Measurements from ENCODE around the gene MRAS.

The MRAS gene

DNA sequence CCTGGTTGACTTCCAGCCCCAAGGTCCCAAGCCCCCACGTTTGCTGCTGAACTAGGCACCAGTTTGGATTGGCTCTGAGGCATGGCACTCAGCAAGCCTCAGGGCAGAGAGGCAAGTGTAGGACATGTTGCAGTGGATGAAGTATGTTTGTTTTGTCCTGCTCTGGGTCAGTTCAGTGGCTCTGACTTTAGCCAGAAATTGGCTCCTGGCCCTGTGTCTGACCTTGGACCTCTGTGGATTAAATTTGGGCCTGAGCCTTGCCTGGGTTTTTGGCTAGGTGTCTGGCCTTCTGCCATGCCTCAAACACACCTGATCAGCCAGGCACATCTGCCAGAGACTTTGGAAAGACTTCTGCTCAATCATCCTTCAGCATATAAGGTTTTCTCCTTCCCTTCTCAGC lies 3.6 kb upstream of the MRAS start:
- no peak for DNase-seq

DNA sequence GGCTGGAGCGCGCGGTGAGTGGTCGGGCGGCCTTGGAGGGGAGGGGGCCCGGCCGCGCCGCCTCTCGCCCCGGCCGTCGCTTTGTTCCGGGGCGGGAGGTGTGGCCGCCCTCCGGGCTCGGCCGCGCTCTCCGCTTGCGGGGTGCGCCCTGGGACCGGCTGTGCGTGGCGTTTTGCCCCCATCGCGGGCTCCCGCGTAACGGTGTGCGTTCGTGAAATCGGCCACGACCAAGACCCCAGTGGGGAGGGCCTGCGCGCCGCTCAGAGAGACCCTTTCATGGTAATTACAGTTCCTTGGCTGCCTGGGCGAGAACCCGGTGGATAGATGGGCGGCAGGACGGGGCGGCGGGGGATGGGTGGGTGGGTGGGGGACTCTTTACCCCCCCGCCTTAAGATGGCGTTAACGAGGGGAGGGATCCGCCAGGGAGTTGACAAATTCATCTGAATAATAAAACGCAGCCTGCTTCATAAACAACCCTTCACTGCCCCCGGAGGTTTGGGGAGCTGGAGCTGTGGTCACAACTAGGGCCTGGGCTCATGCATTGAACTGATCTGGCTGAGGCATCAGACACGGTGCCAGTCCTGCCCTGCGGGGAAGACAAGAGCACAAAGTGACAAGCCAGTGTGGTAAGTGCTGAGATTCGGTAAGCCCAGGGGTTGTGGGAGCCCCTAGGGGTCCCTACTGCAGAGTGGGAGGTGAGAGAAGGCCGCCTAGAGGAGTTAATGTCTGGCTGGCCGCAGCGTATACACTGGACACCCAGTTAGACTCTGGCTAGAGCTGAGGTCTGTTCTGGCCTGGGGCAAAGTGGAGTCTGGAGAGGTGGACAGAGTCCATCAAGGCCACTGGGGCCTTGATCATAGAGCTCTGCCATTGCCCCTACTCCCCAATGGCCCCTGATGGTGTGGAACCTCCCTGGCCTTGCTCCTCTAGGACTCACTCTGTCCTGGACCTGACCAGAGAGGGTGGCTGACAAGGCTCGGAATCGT lies 668 bp downstream of the MRAS start:
- no peak for DNase-seq

GRCh38 chr3:138349926-138350665 lies 1.7 kb downstream of the MRAS start:
- no peak for DNase-seq

DNA sequence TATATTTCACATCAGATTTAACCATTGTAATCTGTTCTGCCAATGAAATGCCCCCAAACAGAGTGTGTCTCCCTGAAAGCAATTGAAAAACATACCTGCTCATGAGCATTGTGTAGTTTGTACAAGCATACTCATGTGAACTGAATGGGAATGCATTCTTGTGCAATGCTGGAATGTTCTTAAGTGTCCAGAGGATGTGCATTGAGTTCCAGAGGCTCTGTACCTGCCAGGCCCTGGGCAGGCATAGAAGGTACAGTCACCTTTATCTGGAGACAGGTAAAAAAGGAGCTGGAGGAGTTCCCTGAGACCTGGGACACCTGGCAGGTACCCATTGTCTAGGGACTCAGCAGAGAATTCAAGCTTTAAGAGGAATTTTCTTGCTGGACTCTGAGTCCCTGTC lies 2.8 kb downstream of the MRAS start:
- no peak for DNase-seq

DNA sequence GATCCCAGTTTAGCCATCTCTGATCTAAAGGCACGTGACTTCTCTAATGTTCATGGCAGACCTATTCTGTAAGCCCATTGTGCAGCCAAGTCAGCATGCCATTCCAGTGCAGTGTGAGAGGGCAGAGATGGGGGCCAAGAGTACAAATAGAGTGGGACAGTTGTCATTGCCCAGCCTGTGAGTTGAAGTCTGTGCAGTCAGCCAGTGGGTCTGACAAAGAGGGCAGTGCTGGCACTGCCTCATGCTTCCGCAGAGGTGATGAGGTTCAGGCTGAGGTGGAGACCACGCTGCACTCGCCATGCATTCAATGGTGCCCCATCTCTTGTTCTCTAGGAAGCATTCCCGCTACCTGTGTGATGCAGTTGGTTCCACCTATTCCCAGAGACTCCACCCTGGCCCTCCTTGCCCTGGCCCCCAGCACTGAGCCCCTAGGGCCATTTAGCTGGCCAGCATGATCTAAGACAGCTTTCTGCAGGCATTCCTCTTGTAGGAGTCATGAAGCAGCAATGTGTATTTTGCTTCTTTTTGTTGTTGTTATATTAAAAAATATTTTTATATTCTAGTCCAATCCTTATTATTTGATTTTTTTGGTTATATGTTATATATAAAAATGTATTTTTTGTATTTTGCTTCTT lies 3.7 kb downstream of the MRAS start:
- DNase-seq: no peak

GRCh38 chr3:138354376-138354775 lies 6.0 kb downstream of the MRAS start:
- DNase-seq: no peak

- DNase-seq: no peak
Observed at GRCh38 chr3:138355071-138355470, 6.7 kb downstream of the MRAS start.

- no peak for DNase-seq
Observed at GRCh38 chr3:138356730-138357405, 8.5 kb downstream of the MRAS start.

DNA sequence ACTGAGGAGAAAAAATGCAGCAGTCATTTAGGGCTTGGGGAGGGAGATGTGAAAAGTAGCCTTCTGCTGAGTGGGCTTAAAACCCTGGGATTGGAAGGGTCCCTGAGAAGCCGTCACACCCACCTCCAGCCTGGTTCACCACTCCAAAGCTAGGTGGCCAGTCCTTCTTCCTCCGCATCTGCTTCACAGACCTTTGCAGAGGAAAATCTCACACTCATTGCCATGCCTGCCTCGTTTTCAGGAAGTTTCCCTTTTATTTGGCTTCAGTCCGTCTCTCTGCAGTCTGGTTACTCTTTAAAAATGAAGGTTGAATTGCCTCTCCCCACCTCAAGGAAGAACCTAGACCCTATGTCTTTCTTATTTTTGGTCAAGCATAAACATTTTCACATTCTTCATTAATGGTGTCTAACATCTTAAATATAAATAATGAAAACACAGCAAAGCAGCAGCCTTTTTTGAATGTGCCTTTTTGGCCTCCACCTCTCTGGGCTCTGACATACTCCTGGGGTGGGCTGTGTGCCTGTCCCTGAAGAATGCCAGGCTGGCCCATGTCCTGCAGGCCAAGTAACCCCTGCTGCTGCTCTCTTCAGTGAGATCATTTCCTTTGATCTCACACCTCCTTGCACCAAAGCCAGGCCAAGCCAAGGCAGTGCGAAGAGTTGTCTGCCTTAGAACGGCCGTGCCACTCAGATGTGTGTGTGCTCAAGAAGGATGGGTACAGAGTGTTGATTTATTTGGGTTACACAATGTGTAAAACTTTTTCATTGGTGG lies 11.0 kb downstream of the MRAS start:
- DNase-seq: no peak

DNA sequence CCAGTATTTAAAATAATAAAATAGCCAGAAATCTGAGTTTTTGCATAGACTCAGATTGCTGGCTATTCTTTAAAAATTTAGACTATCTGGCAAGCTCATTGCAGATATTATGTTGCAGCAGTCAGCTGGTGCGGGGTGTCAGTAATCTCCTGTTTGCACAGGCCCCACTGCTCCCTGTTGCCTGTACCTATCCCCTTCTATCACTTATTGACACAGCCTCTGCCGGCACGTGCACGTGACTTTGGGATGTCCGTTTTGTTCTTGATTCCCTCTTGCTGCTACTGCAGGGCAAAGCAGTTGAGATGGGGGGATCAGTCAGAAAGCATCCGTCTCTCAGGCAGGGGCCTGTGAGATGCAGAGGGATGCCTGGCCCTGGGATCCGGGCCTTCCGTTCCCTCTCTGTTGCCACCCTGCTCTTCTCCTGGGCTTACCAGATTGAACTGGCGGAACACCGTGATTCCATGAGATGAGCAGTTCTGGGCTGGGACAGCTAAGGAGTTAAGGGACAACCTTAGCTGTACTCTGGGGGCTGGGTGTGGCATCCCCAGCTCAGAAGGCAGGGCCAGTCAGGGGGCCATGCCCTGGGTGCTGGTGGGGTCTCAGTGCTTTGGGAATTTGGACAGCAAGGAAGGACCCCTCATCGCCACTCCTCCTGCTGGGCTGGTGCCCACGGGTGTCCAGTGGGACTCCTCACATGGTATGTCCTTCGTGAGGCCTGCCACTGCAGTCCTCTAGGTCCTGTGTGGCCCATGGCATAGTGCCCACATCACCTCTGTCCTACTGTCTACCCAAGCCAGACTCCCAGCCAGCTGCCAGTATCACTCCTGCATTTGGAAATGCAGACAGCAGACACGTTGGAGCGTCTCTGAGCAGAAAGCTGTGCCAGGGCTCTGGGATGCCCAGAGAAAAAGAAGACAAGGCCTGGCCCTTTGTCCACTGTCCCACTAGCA lies 11.8 kb downstream of the MRAS start:
- DNase-seq: no peak

DNA sequence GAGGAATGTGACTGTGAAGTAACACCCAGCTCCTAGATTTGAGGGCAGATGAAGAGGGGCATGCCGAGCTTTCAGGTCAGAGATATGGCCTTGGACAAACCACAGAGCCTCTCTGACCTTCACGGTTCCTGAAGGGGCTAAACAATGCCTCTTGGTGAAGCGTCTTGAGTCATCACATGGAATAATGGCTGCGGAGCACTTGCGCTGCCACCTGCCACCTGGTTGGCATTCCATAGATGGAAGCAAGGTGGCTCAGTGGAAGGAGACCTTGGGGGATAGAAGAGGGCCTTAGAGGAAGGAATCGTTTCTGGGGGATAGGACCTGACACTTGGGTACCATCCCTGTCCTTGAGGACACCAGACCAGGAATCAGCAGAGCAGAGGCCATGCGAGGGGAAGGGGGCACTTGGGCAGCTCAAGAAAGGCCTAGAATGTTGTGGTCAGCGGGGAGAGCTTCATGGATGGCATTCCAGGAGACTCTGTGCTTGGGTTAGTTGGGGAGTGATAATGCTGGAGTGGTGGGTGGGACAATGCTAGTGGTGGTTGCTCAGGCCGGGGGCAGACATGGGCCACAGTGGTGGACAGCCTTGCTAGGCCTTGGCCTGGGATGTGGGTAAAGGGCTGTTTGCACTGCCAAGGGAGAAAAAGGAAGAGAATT lies 12.6 kb downstream of the MRAS start:
- no peak for DNase-seq

DNA sequence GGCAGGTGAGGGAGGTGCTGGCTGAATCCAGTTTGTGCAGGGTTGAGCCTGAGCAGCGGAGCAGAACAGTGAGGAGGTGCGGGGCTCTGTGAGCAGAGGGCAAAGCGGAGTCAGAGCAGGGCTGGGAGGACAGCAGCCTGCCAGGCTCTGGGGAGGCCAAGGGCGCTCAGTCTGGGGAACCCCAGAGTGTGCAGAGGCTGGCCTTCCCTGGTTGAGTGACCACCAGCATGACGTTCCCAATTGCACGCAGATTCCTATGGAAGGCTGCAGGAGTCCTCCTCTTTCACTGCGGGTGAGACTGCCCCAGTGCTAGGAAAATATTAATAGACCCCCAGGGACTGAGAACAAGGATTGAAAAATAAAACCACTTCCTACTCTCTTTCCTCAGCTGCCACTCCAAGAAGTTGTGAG lies 13.2 kb downstream of the MRAS start:
- DNase-seq: no peak

DNA sequence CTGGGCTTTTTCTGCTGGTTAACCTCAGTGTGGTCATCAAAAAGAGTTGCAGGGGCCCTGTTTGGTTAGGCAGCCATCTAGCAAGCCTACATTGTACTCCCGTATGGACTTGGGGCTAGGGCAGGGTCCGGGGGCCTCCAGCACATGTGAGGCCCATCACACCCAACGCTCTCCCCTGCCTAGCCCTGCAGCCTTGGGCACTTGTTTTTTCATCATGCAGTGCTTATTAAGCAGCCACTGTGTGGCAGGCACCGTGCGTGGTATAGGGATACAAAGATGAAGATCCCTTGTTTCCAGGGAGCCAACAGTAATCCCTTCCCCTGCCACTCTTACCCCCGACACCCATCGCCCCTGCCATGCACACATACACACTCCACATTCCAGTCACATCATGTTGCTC lies 14.2 kb downstream of the MRAS start:
- DNase-seq: no peak

DNA sequence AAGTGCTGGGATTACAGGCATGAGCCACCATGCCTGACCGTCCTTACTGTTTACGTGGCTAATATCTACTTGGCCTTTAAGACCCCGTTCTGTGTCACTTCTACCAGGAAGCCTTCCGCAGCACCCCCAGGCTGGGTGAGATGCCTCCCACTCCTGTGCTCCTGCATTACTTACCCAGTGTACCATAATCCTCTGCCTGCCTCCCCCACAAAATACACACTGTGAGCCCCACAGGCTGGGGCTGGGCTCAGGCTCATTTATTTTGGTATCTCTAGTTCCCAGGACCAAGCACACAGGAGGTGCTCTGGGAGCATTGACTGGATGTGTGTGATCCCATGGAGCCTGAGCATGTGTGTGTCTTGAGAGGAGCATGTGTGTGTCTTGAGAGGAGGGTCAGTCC lies 14.9 kb downstream of the MRAS start:
- no peak for DNase-seq

- no peak for DNase-seq
Observed at GRCh38 chr3:138364356-138365252, 16.2 kb downstream of the MRAS start.

- no peak for DNase-seq
Observed at GRCh38 chr3:138365253-138365555, 16.8 kb downstream of the MRAS start.

GRCh38 chr3:138366006-138366759 lies 17.8 kb downstream of the MRAS start:
- DNase-seq: no peak

DNA sequence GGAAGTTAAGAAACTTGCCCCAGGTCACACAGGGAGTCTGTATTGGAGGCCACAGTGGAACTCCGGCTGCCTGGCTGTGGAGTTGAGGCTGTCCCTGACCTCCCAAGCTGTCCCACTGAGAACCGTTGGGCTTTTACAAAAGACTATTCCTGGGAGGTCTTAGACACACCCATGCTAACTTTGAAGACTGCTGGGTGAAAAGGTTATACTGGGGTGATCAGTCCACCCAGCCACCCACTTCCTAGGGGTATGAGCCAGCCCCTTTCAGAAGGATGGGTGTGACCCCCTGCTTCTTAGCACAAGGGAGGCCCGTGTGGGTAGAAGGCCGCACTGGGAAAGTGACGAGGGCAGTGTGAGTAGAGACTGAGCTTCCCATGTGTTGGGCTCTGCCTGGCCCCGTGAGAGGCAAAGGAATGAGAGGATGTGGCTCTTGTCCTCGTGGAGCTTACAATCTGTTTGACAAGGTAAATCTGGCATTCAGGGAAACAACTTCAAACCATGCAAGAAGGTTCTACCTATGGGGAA lies 19.0 kb downstream of the MRAS start:
- no peak for DNase-seq

- no peak for DNase-seq
Observed at GRCh38 chr3:138367911-138368310, 19.5 kb downstream of the MRAS start.
